Measurements from ENCODE around the gene PACSIN1. TPM values are rescaled to one million over a fixed set of nuclear protein-coding genes. Genes with fewer than 3 reads are reported as not detected.

Gene PACSIN1
- total and polyA plus RNA-seq, 2 of the 4 experiments (the other 2 are of a cell fraction), result 0.02 TPM; not detected in 1

GRCh38 chr6:34553146-34553545 is 87.3 kb downstream of the PACSIN1 start:
- in situ Hi-C loops (cut with MboI; ENCODE audit: low sequenced_read_pairs), result no loop called here
- Histone ChIP-seq H4K20me1 (ENCODE audit: insufficient read depth, low read length) (no peaks in the 10 kb centered on the region), H3K36me3 (ENCODE audit: control insufficient read depth, insufficient read depth, low read length) (no peaks in the 10 kb centered on the region), H2AFZ (replicated peaks; ENCODE audit: low read length, poor library complexity) (no peak overlapping the region), H3K9me3 (ENCODE audit: control insufficient read depth, insufficient read depth, low read length) (peaks cover 1% of the 10 kb centered on the region; the same call in 1 of the 2 replicates), H4K5ac (ENCODE audit: low read depth, low read length) (no peak overlapping the region), H2BK20ac (ENCODE audit: low read depth, low read length) (no peak overlapping the region), H3K9ac (ENCODE audit: low read depth, low read length) (no peak overlapping the region), H3K79me1 (ENCODE audit: low read depth in 1 of 2, low read length in 2 of 2) (no peaks in the 10 kb centered on the region), H3K18ac (ENCODE audit: low read depth, low read length) (no peak overlapping the region), H3K56ac (ENCODE audit: extremely low read depth, insufficient read depth, low read length) (no peak overlapping the region), H2AK9ac (replicated peaks; ENCODE audit: low read depth, low read length, poor library complexity) (no peak overlapping the region), H3K4me3 (ENCODE audit: insufficient read depth, low read depth, low read length) (no peak overlapping the region), H2BK120ac (ENCODE audit: low read depth, low read length) (no peak overlapping the region), H3K4ac (ENCODE audit: low read depth, low read length) (no peak overlapping the region), H2AK5ac (ENCODE audit: low read depth, low read length) (no peak overlapping the region), H3K27me3 (ENCODE audit: control insufficient read depth, insufficient read depth, low read length) (peaks cover 26% of the 10 kb centered on the region), H3K27ac (ENCODE audit: insufficient read depth, low read length) (no peak overlapping the region), H3K4me1 (ENCODE audit: control insufficient read depth, insufficient read depth, low read length) (no peaks in the 10 kb centered on the region), H2BK15ac (ENCODE audit: low read depth, low read length) (no peak overlapping the region), H3K14ac (replicated peaks; ENCODE audit: low read depth, low read length) (no peak overlapping the region), H3K23ac (ENCODE audit: low read depth, low read length) (no peak overlapping the region), H3K9me1 (ENCODE audit: insufficient read depth, low read length) (no peaks in the 10 kb centered on the region), H4K8ac (ENCODE audit: low read depth in 2 of 2, low read length in 2 of 2) (no peak overlapping the region), H2BK5ac (ENCODE audit: low read depth, low read length, poor library complexity, severe bottlenecking) (no peak overlapping the region), H3K4me2 (ENCODE audit: low read depth, low read length) (no peak overlapping the region), H4K91ac (ENCODE audit: insufficient read depth, low read depth, low read length) (no peak overlapping the region)
- ChIA-PET POLR2A (ENCODE audit: unreplicated experiment) (no interaction called here), CTCF (no interaction called here)
- no peak for ATAC-seq (ENCODE audit: low read depth)
- dilution Hi-C loops (cut with HindIII; ENCODE audit: low sequenced_read_pairs, unreplicated experiment), result no loop called here
- no peak for DNase-seq
- intact Hi-C loops (cut with micrococcal nuclease), result no loop called here
- no peak for TF ChIP-seq SMC3 (IDR thresholded peaks at IDR 0.05; ENCODE audit: low read depth, low read length)
- no peak for TF ChIP-seq POLR2A (IDR thresholded peaks at IDR 0.05; ENCODE audit: low read depth, low read length)
- no peak for TF ChIP-seq CTCF (conservative IDR thresholded peaks at IDR 0.05; ENCODE audit: low read depth, low read length)
- TF ChIP-seq CEBPB (IDR thresholded peaks at IDR 0.05; ENCODE audit: low read depth, low read length), result no peak
- TF ChIP-seq MAFK (IDR thresholded peaks at IDR 0.05; ENCODE audit: low read depth, low read length), result no peak
- no TSS peak for BruUV-seq (replicated peaks)
- WGBS, 2 experiments (ENCODE audit: extremely low coverage in 2 of 2, insufficient read length in 1 of 2), result no CpG with 5 or more reads among the region's 4 CpGs
